ENCODE data around the gene ARID2. TPM values are rescaled to one million over a fixed set of nuclear protein-coding genes. Genes with fewer than 3 reads are reported as not detected.

ARID2 gene
- total RNA-seq, 3 donors from 2014 or later = 28.9 to 46.4 (median 43.3) TPM

- ATAC-seq (no peak), DNase-seq (no peak)
- no peak for TF ChIP-seq CTCF (IDR thresholded peaks at IDR 0.05)
- Histone ChIP-seq H3K4me3 (no peak overlapping the region), H3K36me3 (ENCODE audit: low read depth) (no peaks in the 10 kb centered on the region), H3K4me1 (ENCODE audit: low read depth) (no peaks in the 10 kb centered on the region), H3K9me3 (no peaks in the 10 kb centered on the region)
- intact Hi-C loops (cut with DNase I, micrococcal nuclease) = no loop called here
Observed at GRCh38 chr12:45687081-45688015, 42.2 kb upstream of the ARID2 start.

- no peak for ATAC-seq
- Histone ChIP-seq H3K36me3 (ENCODE audit: low read depth) (no peaks in the 10 kb centered on the region), H3K4me1 (ENCODE audit: low read depth) (no peaks in the 10 kb centered on the region), H3K4me3 (no peak overlapping the region), H3K9me3 (no peaks in the 10 kb centered on the region)
- no peak for TF ChIP-seq CTCF (IDR thresholded peaks at IDR 0.05)
- DNase-seq = no peak
- intact Hi-C loops (cut with DNase I, micrococcal nuclease) = no loop called here
Observed at GRCh38 chr12:45688183-45688582, 41.3 kb upstream of the ARID2 start.

- Histone ChIP-seq H3K4me1 (ENCODE audit: low read depth) (no peaks in the 10 kb centered on the region), H3K9me3 (peaks cover 4% of the 10 kb centered on the region), H3K4me3 (no peak overlapping the region), H3K36me3 (ENCODE audit: low read depth) (no peaks in the 10 kb centered on the region)
- intact Hi-C loops (cut with DNase I, micrococcal nuclease) = no loop called here
- no peak for TF ChIP-seq CTCF (IDR thresholded peaks at IDR 0.05)
- ATAC-seq = no peak
- DNase-seq = no peak
Observed at GRCh38 chr12:45695035-45695434, 34.5 kb upstream of the ARID2 start.

- H3K4me3 ChIP-seq = no peak overlapping the region
- no peaks in the 10 kb centered on the region for H3K4me1 ChIP-seq (ENCODE audit: low read depth)
- no peak for TF ChIP-seq CTCF (IDR thresholded peaks at IDR 0.05)
- intact Hi-C loops (cut with DNase I, micrococcal nuclease) = no loop called here
- ATAC-seq (no peak), DNase-seq (no peak)
- H3K36me3 ChIP-seq (ENCODE audit: low read depth) = no peaks in the 10 kb centered on the region
- H3K9me3 ChIP-seq = peaks cover 4% of the 10 kb centered on the region
Observed at GRCh38 chr12:45695606-45696005, 33.9 kb upstream of the ARID2 start.

- H3K4me1 ChIP-seq (ENCODE audit: low read depth) = no peaks in the 10 kb centered on the region
- ATAC-seq (no peak), DNase-seq (peak in 1 of 3 donors; percentile 36)
- no peak overlapping the region for H3K4me3 ChIP-seq
- peaks cover 4% of the 10 kb centered on the region for H3K9me3 ChIP-seq
- intact Hi-C loops (cut with DNase I, micrococcal nuclease) = no loop called here
- no peaks in the 10 kb centered on the region for H3K36me3 ChIP-seq (ENCODE audit: low read depth)
- TF ChIP-seq CTCF (IDR thresholded peaks at IDR 0.05) = no peak
Observed at GRCh38 chr12:45696049-45696448, 33.5 kb upstream of the ARID2 start.
